Activated naive CD8-positive, alpha-beta T cell treated with anti-CD3 and anti-CD28 coated beads for 36 hours (primary cell): ENCODE measurements around the gene ZSWIM3. TPM values are rescaled to one million over a fixed set of nuclear protein-coding genes. Genes with fewer than 3 reads are reported as not detected.
A peak's percentile ranks its signal among the peaks of the same experiment; 100 is the strongest.
"Not testable (repeated sequence)": the region's sequence is repeated elsewhere in the genome, so short reads cannot be mapped to it uniquely, and the experiment has no call there.

Source experiments
- DNase-seq: peaks from one replicate; pipeline ENCODE4 v3.0.0; 2021
- H3K27ac Mint-ChIP-seq: one replicate; pipeline ENCODE4 v1.8.0; 2022; ENCODE audit warnings: mild to moderate bottlenecking, moderate library complexity, mixed read lengths
- H3K27me3 Mint-ChIP-seq: one replicate; pipeline ENCODE4 v1.8.0; 2022; ENCODE audit warnings: mild to moderate bottlenecking, mixed read lengths
- H3K36me3 Mint-ChIP-seq: one replicate; pipeline ENCODE4 v1.8.0; 2021; ENCODE audit warnings: mild to moderate bottlenecking, mixed read lengths
- H3K4me1 Mint-ChIP-seq: one replicate; pipeline ENCODE4 v1.8.0; 2021; ENCODE audit warnings: mixed read lengths
- H3K4me3 Mint-ChIP-seq: one replicate; pipeline ENCODE4 v1.8.0; 2022; ENCODE audit warnings: mild to moderate bottlenecking, moderate library complexity, mixed read lengths
- H3K9me3 Mint-ChIP-seq: one replicate; pipeline ENCODE4 v1.8.0; 2022; ENCODE audit warnings: mixed read lengths
- total RNA-seq, 2 experiments: library from RNA; stranded (reverse); gene quantifications; one replicate each; pipeline ENCODE4 v1.2.3, GENCODE V29; 2021

Gene ZSWIM3
- total RNA-seq, 2 experiments from 2014 or later: 3.5 to 3.8 TPM

DNA sequence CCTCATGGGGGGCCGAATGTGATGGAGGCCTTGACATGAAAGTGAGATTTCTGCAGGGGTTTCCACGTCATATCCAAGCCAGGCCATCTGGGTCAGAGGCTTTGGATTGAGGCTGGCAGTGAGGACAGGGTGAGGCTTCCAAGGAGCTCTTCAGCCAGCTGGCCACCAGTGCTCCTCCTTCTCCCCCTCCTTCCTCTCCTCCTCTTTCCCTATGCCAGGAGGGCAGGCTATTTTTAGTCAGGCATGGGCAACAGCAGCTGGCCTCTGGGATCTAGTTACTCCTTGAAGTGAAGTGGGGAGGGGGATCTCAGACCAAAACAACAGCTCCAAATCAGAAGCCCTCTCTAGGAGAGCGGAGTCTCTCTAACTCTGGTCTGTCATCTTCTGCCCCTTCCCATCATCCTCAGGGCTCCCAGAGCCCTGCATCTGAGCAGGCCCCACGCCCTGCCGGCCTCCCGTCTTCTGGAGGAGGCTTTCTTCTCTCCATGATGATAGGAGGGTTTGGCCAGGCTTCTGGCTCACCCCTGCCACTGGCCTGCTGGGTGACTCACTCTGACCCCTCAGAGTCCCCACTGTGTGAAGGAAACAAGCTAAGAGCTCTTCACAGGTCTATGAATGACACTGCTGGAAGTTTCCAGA, 30.9 kb upstream of the ZSWIM3 start:
- no peak overlapping the region for H3K4me3 Mint-ChIP-seq
- no peak overlapping the region for H3K27ac Mint-ChIP-seq
- peaks cover 12% of the 10 kb centered on the region for H3K4me1 Mint-ChIP-seq
- H3K27me3 Mint-ChIP-seq: peaks cover 34% of the 10 kb centered on the region
- no peak for DNase-seq
- H3K36me3 Mint-ChIP-seq: no peaks in the 10 kb centered on the region
- no peaks in the 10 kb centered on the region for H3K9me3 Mint-ChIP-seq

DNA sequence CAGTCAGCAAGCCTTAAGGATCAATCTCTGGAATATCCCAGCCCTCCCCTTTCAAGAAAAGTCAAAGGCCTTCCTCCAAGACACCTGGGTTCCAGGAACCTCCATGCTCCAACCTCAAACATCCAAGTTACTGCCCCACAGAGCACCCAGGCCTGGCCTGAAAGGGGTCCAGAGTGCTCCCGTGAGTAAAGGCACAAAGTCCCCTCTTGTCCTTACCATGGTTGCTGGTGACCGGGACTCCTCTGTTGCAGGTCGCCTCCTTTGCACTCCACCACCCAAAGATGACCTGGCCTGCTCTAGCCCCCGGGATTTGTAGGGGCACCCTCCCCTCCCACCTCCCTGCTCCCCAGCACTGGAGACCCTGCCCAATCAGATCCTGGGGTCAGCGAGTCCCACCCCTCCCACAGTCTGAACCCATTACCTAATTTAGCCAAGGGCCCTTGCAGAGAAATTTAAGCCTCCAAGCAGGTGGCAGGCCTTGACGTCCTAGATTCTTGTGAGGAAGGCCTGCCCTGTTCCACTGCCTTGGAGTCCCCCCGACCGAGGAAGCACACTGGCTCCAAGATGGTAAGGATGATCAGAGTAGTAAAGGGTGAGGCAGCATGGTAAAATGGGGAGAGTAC, 30.3 kb upstream of the ZSWIM3 start, which contains the start of gene TNNC2:
Gene TNNC2 (minus strand): TSS at position 283 of the 623 bp plus-strand sequence. CDS start 64 bp downstream, at position 219.
- no peak within 1 kb of the TSS for H3K27ac Mint-ChIP-seq
- H3K36me3 Mint-ChIP-seq: no peaks in the 10 kb centered on the region

DNA sequence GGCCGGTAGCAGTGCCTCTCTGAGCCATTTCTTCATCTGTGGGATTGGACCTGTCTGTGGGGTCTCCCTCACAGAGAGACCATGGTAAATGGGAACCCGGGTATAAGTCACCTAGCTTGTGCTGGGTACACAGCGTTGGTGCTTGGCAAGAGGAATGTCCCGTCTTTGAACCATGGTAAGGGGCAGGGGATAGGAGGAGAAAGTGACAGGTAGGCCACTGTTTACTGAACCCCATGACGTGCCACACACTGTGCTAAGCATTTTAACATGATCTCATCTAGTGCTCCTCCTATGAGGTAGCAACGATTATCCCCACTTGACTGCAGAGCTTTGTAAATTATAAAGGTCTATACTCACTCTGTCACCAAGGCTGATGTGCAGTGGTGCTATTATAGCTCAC, 29.7 kb upstream of the ZSWIM3 start:
- Mint-ChIP-seq H3K9me3 (no peaks in the 10 kb centered on the region), H3K4me1 (peaks cover 9% of the 10 kb centered on the region), H3K27me3 (peaks cover 25% of the 10 kb centered on the region), H3K4me3 (no peak overlapping the region), H3K27ac (no peak overlapping the region), H3K36me3 (no peaks in the 10 kb centered on the region)
- no peak for DNase-seq

More for the DNA sequence above, 30.3 kb upstream of the ZSWIM3 start, which contains the start of gene TNNC2:
- Mint-ChIP-seq H3K4me3 (no peak within 1 kb of the TSS), H3K4me1 (peaks cover 12% of the 10 kb centered on the region), H3K9me3 (no peaks in the 10 kb centered on the region), H3K27me3 (peaks cover 31% of the 10 kb centered on the region)
- DNase-seq: no peak

DNA sequence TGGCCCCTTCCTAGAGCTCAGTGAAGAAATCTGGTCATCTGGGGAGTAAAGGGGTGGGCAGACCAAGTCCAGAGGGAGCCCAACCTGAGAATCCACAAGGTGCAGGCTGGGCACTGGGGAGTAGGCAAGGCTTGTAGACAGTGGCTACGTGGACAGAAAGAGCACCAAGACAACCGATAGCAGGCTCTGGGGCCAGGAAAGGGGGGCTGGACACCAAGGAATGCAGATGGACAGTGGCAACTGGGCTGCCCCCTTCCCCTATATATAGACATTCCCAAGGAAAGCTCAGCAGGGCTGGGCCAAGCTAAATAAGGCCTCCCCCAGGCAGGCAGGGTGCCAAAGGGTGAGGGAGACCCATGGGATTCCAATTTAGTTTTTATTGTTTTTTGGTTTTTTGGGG, 28.8 kb upstream of the ZSWIM3 start:
- H3K4me1 Mint-ChIP-seq: peaks cover 13% of the 10 kb centered on the region
- no peak overlapping the region for H3K4me3 Mint-ChIP-seq
- no peaks in the 10 kb centered on the region for H3K9me3 Mint-ChIP-seq
- DNase-seq: no peak
- no peaks in the 10 kb centered on the region for H3K36me3 Mint-ChIP-seq
- H3K27me3 Mint-ChIP-seq: peaks cover 16% of the 10 kb centered on the region
- H3K27ac Mint-ChIP-seq: no peak overlapping the region

DNA sequence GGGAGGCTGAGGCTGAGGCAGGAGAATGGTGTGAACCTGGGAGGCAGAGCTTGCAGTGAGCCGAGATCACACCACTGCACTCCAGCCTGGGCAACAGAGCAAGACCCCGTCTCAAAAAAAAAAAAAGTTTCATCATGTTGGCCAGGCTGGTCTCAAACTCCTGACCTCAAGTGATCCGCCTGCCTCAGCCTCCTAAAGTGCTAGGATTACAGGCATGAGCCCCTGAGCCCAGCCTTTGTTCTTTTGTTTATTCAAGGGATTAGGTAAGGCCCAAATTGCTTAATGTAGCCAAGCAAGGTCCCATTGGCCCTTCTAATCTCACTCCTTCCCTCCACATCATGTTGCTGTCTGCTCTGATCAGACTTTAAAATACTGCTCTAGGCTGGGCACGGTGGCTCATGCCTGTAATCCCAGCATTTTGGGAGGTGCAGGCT, 27.7 kb upstream of the ZSWIM3 start:
- H3K27ac Mint-ChIP-seq, DNase-seq, H3K9me3 Mint-ChIP-seq, H3K4me1 Mint-ChIP-seq, H3K4me3 Mint-ChIP-seq, H3K27me3 Mint-ChIP-seq, H3K36me3 Mint-ChIP-seq: not testable (repeated sequence)

DNA sequence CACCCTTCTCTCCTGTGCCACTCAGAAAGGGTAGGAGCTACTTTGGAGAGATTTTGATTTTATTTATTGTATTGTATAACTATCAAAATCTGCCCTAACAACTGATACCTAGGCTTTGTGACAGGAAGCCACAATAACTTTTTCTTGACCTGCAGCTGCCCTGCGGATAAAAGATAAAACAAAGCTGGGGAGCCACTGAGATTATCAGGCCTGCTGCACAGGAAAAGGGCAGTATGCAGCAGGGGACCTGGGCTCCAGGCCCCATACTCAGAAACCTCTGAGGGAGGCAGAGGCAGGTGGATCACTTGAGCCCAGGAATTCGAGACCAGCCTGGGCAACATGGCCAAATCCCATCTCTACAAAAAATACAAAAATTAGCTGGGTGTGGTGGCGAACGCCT, 24.8 kb upstream of the ZSWIM3 start:
- Mint-ChIP-seq H3K4me3 (peak overlapping the region; percentile 75), H3K27ac (no peak overlapping the region)

DNA sequence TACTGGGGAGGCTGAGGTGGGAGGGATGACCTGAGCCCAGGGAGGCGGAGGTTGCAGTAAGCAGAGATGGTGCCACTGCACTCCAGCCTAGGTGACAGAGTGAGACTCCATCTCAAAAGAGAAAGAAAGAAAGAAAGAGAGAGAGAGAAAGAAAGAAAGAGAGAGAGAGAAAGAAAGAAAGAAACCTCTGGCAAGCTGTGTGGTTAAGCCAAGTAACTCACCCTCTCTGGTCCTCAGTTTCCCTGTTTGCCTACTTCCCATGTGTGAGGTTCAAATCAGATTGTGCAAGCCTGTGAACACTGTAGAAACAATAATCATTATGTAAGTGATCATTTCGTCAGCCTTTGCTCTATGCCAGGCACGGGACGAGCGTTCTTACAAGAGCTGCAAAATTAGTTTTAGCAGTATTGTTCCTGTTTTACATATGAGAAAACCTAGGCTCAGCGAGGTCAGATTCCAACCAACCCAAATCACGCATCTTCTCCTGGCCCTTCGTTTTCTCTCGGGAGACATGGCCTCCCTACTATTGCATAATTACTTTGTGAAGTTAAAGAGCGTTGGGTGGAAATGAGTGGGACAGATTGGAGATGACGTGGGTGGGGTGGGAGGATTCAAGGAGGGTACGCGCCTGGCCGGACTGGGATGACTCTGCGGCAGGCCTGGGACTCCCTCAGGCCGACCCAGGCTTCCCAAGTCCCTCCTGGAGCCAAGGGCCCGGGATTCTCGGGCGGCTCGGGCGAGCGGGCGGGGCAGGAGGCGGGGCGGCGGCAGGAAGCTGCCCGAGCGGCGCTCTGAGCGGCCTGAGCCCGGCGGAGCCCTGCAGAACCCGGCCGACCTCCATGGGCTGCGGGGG, 24.2 kb upstream of the ZSWIM3 start, which contains the start of gene SNX21:
Gene SNX21 (plus strand): TSS at position 770 of the 853 bp plus-strand sequence. CDS start 121 bp downstream, outside the sequence.
- Mint-ChIP-seq H3K27ac (no peak within 1 kb of the TSS), H3K4me3 (peak within 1 kb of the TSS; percentile 75)

More for the DNA sequence above, 24.8 kb upstream of the ZSWIM3 start:
- peaks cover 8% of the 10 kb centered on the region for H3K4me1 Mint-ChIP-seq
- peaks cover 3% of the 10 kb centered on the region for H3K27me3 Mint-ChIP-seq
- DNase-seq: no peak
- H3K36me3 Mint-ChIP-seq: no peaks in the 10 kb centered on the region
- no peaks in the 10 kb centered on the region for H3K9me3 Mint-ChIP-seq

DNA sequence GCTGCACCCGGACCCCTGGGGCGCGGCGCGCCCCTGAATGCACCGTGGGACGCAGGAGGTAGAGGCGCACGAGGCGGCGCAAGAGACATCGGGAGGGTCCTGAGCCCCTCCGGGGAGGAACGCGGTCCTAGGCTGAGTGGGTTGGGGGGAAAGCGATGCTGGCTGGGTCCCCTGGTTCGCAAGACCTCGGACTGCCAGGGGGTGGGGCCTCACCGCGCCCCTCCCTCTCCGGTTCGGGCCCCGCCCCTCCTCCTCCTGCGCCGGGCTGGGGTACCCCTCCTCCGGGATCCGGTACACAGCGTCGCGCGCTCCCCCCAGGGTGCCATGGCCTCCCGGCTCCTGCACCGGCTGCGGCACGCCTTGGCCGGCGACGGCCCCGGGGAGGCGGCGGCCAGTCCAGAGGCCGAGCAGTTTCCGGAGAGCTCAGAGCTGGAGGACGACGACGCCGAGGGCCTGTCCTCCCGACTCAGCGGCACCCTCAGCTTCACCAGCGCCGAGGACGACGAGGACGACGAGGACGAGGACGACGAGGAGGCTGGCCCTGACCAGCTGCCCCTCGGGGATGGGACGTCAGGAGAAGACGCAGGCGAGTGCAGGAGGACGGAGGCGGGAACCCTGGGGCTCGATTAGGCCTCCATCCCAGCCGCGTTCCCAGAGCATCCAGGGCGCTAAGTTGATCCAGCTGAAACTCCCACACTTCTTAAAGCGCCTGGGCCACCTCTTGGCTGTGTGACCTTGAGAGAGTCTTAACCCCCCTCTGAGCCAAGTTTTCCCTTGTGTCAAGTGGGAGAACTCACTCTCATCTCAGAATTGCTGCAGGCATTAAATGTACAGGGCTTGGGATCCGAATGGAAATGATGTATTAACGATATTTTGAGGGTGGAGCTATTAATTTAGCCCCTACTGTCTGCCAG, 23.3 kb upstream of the ZSWIM3 start:
- peak; percentile 53 for DNase-seq
- peak overlapping the region; percentile 29 for H3K4me3 Mint-ChIP-seq
- no peaks in the 10 kb centered on the region for H3K36me3 Mint-ChIP-seq
- peaks cover 8% of the 10 kb centered on the region for H3K4me1 Mint-ChIP-seq
- H3K9me3 Mint-ChIP-seq: no peaks in the 10 kb centered on the region
- peaks cover 3% of the 10 kb centered on the region for H3K27me3 Mint-ChIP-seq
- H3K27ac Mint-ChIP-seq: no peak overlapping the region

More for the DNA sequence above, 24.2 kb upstream of the ZSWIM3 start, which contains the start of gene SNX21:
- H3K9me3 Mint-ChIP-seq: no peaks in the 10 kb centered on the region
- no peaks in the 10 kb centered on the region for H3K36me3 Mint-ChIP-seq
- H3K27me3 Mint-ChIP-seq: peaks cover 3% of the 10 kb centered on the region
- DNase-seq: peak; percentile 38
- H3K4me1 Mint-ChIP-seq: peaks cover 8% of the 10 kb centered on the region

DNA sequence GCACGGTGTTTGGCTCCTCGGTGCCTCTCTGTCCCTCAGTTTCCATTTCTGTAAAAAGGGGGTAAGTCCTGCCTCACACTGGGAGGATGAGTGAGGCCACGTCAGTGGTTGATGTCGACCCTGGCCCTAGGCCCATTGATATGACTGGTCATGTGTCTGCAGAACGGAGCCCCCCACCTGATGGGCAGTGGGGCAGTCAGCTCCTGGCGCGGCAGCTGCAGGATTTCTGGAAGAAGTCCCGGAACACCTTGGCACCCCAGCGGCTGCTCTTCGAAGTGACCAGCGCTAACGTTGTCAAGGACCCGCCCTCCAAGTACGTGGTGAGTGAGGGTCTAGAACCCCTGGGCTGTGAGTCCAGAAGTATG, 22.6 kb upstream of the ZSWIM3 start:
- Mint-ChIP-seq H3K27me3 (peaks cover 3% of the 10 kb centered on the region), H3K36me3 (no peaks in the 10 kb centered on the region)

DNA sequence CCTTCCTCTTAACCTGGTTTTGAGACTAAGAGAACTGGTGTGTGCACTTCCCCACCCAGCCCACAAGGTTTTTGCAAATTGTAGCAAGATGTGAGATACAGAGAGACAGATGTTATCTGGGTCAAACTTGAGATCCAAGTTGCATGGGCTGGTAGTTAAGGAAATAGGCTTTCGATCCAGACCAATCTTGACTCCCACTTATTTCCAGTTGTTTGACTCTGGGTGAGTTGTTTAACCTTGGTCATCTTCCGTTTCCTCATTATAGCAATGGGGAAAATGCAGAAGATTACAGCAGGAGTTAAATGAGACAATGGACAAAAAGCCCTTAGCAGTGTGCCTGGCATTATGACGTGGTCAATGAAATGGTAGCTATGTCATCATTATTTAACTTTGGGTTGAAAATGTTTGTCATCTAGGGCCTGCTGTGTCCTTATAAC, 22.1 kb upstream of the ZSWIM3 start:
- H3K27ac Mint-ChIP-seq: no peak overlapping the region
- H3K36me3 Mint-ChIP-seq: no peaks in the 10 kb centered on the region

More for the DNA sequence above, 22.6 kb upstream of the ZSWIM3 start:
- no peak overlapping the region for H3K4me3 Mint-ChIP-seq
- no peaks in the 10 kb centered on the region for H3K9me3 Mint-ChIP-seq
- H3K4me1 Mint-ChIP-seq: peaks cover 8% of the 10 kb centered on the region
- DNase-seq: no peak
- no peak overlapping the region for H3K27ac Mint-ChIP-seq

DNA sequence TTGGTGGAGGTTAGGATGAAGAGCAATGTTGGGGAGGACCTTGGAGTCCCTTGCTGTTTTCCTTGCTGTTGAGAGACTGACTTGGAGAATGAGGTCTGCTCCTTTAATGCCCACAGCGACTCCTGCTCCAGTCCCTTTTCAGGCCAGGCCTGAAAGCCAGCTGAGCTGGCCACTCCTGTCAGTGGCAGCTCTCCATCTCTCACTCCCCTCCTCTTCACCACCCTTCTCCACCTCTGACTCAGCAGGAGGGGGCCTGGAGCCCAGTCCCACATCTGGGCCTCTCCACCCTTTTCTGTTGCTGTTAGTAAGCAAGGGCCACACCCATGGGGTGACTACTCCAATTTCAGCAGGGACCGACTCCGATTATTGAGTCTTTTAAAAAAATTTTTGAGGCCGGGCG, 21.6 kb upstream of the ZSWIM3 start:
- H3K27ac Mint-ChIP-seq: no peak overlapping the region
- H3K4me3 Mint-ChIP-seq: no peak overlapping the region
- H3K4me1 Mint-ChIP-seq: peaks cover 8% of the 10 kb centered on the region
- DNase-seq: no peak
- no peaks in the 10 kb centered on the region for H3K36me3 Mint-ChIP-seq
- H3K9me3 Mint-ChIP-seq: no peaks in the 10 kb centered on the region
- H3K27me3 Mint-ChIP-seq: no peaks in the 10 kb centered on the region

More for the DNA sequence above, 22.1 kb upstream of the ZSWIM3 start:
- Mint-ChIP-seq H3K4me1 (peaks cover 8% of the 10 kb centered on the region), H3K9me3 (no peaks in the 10 kb centered on the region), H3K4me3 (no peak overlapping the region), H3K27me3 (peaks cover 2% of the 10 kb centered on the region)
- no peak for DNase-seq

DNA sequence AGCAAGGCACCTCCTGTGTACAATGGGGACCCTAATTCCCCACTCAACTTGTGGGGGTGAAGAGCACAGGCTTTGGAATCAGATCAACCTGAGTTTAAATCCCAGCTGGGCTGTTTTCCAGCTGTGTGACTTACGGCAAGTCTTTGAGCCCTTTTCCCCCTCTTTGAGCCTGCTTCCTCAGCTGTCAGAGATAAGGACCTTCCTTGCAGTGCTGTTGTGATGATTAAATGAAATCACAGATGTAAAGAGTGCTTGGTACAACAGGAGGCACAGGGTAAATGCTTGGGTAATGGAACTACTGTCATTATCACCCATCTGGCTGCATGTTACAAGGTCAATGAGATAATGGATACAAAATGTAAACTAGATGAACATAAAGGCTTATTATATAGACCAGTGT, 20.6 kb upstream of the ZSWIM3 start:
- no peak for DNase-seq
- H3K9me3 Mint-ChIP-seq: no peaks in the 10 kb centered on the region
- no peaks in the 10 kb centered on the region for H3K27me3 Mint-ChIP-seq
- peaks cover 8% of the 10 kb centered on the region for H3K4me1 Mint-ChIP-seq
- H3K36me3 Mint-ChIP-seq: no peaks in the 10 kb centered on the region
- no peak overlapping the region for H3K27ac Mint-ChIP-seq
- no peak overlapping the region for H3K4me3 Mint-ChIP-seq

DNA sequence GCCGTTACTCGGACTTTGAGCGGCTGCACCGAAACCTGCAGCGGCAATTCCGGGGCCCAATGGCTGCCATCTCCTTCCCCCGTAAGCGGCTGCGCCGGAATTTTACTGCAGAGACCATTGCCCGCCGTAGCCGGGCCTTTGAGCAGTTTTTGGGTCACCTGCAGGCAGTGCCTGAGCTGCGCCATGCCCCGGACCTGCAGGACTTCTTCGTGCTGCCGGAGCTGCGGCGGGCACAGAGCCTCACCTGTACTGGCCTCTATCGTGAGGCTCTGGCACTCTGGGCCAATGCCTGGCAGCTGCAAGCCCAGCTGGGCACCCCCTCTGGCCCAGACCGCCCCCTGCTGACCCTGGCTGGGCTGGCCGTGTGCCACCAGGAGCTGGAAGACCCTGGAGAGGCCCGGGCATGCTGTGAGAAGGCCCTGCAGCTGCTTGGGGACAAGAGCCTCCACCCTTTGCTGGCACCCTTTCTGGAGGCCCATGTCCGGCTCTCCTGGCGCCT, 16.7 kb upstream of the ZSWIM3 start:
- no peaks in the 10 kb centered on the region for H3K27me3 Mint-ChIP-seq
- no peak for DNase-seq
- no peak overlapping the region for H3K4me3 Mint-ChIP-seq
- H3K36me3 Mint-ChIP-seq: peaks cover 4% of the 10 kb centered on the region
- H3K27ac Mint-ChIP-seq: no peak overlapping the region
- no peaks in the 10 kb centered on the region for H3K4me1 Mint-ChIP-seq
- no peaks in the 10 kb centered on the region for H3K9me3 Mint-ChIP-seq
